ENCODE measurements around the gene CTNNA3.
"Not testable (repeated sequence)": the region's sequence is repeated elsewhere in the genome, so short reads cannot be mapped to it uniquely, and the experiment has no call there.

Gene CTNNA3

GRCh38 chr10:66390926-66391325, 1305.1 kb downstream of the CTNNA3 start:
- TF ChIP-seq CTCF (conservative IDR thresholded peaks at IDR 0.05; ENCODE audit: low read depth, low read length): no peak
- H3K4me3 ChIP-seq (ENCODE audit: low read length): no peak overlapping the region
- DNase-seq (ENCODE audit: low read depth): no peak

GRCh38 chr10:66381045-66381444, 1315.0 kb downstream of the CTNNA3 start:
- no peak for TF ChIP-seq CTCF (conservative IDR thresholded peaks at IDR 0.05; ENCODE audit: low read depth, low read length)
- DNase-seq (ENCODE audit: low read depth): no peak

GRCh38 chr10:66378117-66378876, 1317.7 kb downstream of the CTNNA3 start:
- H3K4me3 ChIP-seq (ENCODE audit: low read length): no peak overlapping the region
- DNase-seq (ENCODE audit: low read depth): peak; percentile 9
- no peak for TF ChIP-seq CTCF (conservative IDR thresholded peaks at IDR 0.05; ENCODE audit: low read depth, low read length)

More at GRCh38 chr10:66381045-66381444, 1315.0 kb downstream of the CTNNA3 start:
- no peak overlapping the region for H3K4me3 ChIP-seq (ENCODE audit: low read length)

GRCh38 chr10:66368146-66368545, 1327.8 kb downstream of the CTNNA3 start:
- no peak overlapping the region for H3K4me3 ChIP-seq (ENCODE audit: low read length)
- no peak for DNase-seq (ENCODE audit: low read depth)
- TF ChIP-seq CTCF (conservative IDR thresholded peaks at IDR 0.05; ENCODE audit: low read depth, low read length): no peak

GRCh38 chr10:66366163-66366562, 1329.8 kb downstream of the CTNNA3 start:
- DNase-seq (ENCODE audit: low read depth): no peak

GRCh38 chr10:66365686-66366085, 1330.3 kb downstream of the CTNNA3 start:
- TF ChIP-seq CTCF (conservative IDR thresholded peaks at IDR 0.05; ENCODE audit: low read depth, low read length): no peak
- H3K4me3 ChIP-seq (ENCODE audit: low read length): no peak overlapping the region
- no peak for DNase-seq (ENCODE audit: low read depth)

More at GRCh38 chr10:66366163-66366562, 1329.8 kb downstream of the CTNNA3 start:
- H3K4me3 ChIP-seq (ENCODE audit: low read length): no peak overlapping the region
- no peak for TF ChIP-seq CTCF (conservative IDR thresholded peaks at IDR 0.05; ENCODE audit: low read depth, low read length)

- H3K4me3 ChIP-seq (ENCODE audit: low read length): no peak overlapping the region
- no peak for DNase-seq (ENCODE audit: low read depth)
- TF ChIP-seq CTCF (conservative IDR thresholded peaks at IDR 0.05; ENCODE audit: low read depth, low read length): no peak
Measured at GRCh38 chr10:66362522-66362921, 1333.5 kb downstream of the CTNNA3 start.

- H3K4me3 ChIP-seq (ENCODE audit: low read length); DNase-seq (ENCODE audit: low read depth): not testable (repeated sequence)
Measured at GRCh38 chr10:66353822-66354221, 1342.2 kb downstream of the CTNNA3 start.

All from retinal pigment epithelial cell (primary cell).